HG03457 (cell line): ENCODE data around the gene DNAJC1.
"Not testable (repeated sequence)": the region's sequence is repeated elsewhere in the genome, so short reads cannot be mapped to it uniquely, and the experiment has no call there.

Experiments used
- ATAC-seq: cut with Tn5 transposase; IDR thresholded peaks from one replicate; pipeline ENCODE4 v1.9.1; 2021; ENCODE audit warnings: moderate number of reproducible peaks; ENCODE audit not compliant: unreplicated experiment

DNAJC1 gene

DNA sequence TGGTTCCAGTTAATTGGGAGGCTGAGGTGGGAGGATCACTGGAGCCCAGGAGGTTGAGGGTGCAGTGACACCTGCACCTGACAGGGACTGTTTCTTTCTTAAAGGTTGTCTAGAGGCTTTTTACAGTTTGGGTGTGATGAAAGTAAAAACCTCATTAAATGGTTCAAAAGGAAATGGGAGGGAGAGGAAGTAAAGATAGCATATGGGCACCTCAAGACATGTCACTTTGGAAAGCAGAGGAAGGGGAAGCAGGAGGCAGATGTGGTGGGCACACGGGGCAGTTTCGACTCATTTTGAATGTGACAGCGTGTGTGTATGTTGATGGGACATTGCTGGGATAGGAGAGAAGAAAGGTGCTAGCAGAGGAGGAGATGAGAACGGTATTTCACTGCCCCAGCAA is 266.4 kb downstream of the DNAJC1 start:
- ATAC-seq = no peak

DNA sequence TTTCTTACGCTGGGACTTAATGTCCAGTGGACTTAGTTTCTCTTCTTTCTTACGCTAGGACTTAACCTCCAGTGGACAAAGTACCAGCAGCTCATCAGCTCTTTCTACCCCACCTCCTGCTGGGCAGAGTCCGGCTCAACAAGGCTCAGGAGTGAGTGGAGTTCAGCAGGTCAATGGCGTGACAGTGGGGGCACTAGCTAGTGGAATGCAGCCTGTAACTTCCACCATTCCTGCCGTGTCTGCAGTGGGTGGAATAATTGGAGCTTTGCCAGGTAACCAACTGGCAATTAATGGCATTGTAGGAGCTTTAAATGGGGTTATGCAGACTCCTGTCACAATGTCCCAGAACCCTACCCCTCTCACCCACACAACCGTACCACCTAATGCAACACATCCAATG is 269.8 kb downstream of the DNAJC1 start:
- no peak for ATAC-seq

- no peak for ATAC-seq
Observed at GRCh38 chr10:21732067-21732772, 271.3 kb downstream of the DNAJC1 start.

- no peak for ATAC-seq
Observed at GRCh38 chr10:21728618-21729017, 274.9 kb downstream of the DNAJC1 start.

DNA sequence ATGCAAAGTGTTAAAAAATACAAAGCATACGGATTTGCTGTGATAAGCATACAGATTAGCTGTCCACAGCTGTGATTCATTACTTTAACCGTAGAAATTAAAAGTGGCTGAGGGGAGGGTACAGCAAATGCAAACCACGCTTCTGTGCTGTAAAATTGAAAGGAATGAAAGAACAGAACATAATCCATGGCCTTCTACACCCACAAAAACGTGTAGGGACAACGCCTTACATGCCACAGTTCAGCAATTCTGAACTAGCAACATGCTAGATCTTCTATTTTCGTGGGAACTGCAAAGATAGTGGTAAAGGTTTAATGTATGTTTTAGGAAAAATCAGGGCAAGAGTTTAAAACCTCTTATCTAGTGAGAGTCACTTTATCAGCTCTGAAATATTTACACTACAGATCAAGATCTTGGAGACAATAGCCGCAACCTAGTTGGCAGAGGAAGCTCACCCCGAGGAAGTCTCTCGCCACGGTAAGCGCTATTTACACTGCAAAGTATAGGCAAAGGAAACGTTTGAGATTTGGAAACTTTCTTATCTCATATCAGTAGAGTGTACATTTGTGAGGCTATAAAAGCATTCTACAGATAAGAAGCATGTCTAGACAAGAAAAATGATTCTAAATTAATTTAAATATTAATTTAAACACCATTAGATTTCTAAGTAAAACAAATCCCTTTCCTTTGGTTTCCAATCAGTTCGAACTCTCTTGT is 275.9 kb downstream of the DNAJC1 start:
- ATAC-seq = no peak

DNA sequence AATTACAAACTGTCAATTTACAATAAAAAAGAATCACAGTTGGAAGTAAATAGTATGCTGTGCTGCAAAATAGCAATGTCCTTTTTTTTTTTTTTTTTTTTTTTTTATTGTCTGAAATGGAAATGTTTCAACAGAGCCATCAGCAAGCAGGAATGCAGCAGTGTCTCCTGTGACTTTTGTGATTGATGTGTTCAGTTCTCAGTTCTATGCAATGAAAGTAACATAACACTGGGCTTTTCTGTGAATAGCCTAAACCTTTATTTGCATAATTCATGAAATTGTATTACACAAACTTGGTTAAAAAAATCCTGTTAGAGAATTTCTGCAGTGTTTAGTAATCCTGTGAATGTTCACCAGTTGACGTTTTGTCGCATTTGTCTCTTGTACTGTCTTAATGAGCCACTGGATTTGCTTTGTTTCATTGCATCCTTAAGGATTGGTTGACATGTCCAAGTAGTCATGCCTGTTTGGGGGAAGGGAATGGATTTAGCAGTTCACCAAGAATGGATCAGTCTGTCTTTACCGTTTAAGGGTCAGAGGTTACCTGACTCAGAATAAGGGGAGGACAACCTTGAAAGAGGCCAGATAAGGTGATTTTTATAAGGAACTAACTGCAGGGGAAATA is 276.8 kb downstream of the DNAJC1 start:
- ATAC-seq = no peak

GRCh38 chr10:21724687-21725367 is 278.7 kb downstream of the DNAJC1 start:
- ATAC-seq = peak; percentile 95

- no peak for ATAC-seq
Observed at GRCh38 chr10:21724020-21724589, 279.4 kb downstream of the DNAJC1 start.

- no peak for ATAC-seq
Observed at GRCh38 chr10:21722209-21722608, 281.3 kb downstream of the DNAJC1 start.

DNA sequence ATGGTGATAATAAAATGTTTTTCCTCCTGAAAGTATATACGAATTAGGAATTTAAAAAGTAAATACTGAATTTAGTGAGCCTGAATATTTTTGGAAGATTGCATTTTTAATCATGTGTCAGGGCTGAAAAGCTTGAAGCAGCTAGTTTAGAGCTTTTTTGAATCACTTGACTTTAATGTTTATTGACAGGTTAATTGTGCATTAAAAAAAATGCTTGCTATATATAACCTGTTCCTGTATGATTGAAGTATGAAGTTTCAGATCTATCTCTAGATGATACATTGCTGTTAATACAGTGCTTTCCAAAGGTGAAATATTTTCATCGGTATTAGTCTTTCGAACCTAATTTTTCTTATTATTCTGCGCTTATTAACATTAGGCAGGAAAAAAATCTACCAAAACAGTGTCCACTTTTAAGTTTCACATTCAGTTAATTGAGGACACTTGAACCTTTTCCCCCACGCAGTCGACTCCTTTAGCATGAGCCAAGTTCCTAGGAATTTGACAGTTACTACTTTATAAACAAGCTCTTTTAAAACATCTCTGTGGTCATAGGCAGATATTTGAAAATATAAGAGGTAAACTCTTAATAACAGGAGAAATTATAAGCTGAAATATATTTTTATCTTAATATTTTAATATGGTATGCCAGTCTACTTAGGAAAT is 282.4 kb downstream of the DNAJC1 start:
- ATAC-seq = no peak

- ATAC-seq = no peak
Observed at GRCh38 chr10:21720090-21720489, 283.4 kb downstream of the DNAJC1 start.

DNA sequence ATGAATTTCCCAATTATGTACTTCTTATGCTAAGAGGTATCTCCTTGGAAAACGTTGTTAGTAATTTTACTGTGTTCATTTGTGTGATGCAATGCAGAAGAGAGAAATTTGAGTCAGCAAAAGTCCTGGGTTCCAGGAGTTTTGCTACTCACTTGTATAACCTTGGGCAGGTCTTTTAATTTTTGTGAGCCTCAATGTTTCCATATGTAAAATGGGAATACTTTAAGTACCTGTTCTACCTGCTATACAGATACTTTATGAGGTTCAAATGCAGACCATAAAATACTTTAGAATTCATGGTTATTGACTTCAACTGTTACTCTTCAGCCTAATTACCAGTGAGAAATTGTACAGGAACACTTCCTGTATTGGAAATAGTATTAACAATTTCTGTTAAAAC is 284.0 kb downstream of the DNAJC1 start:
- no peak for ATAC-seq

DNA sequence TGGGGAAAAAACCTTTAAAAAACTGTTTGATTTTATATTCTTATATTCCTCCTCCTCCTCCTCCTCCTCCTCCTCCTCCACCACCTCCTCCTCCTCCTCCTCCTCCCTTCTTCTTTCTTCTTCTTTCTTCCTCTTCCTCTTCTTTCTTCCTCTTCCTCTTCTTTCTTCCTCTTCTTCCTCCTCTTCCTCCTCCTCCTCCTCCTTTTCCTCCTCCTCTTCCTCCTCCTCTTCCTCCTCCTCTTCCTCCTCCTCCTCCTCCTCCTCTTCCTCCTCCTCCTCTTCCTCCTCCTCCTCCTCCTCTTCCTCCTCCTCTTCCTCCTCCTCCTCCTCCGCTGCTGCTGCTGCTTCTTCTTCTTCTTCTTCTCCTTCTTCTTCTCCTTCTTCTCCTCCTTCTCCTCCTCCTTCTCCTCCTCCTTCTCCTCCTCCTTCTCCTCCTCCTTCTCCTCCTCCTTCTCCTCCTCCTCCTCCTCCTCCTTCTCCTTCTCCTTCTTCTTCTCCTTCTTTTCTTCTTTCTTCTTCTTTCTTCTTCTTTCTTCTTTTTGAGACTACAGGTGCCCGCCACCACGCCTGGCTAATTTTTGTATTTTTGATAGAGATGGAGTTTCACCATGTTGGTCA is 286.0 kb downstream of the DNAJC1 start:
- ATAC-seq = not testable (repeated sequence)

DNA sequence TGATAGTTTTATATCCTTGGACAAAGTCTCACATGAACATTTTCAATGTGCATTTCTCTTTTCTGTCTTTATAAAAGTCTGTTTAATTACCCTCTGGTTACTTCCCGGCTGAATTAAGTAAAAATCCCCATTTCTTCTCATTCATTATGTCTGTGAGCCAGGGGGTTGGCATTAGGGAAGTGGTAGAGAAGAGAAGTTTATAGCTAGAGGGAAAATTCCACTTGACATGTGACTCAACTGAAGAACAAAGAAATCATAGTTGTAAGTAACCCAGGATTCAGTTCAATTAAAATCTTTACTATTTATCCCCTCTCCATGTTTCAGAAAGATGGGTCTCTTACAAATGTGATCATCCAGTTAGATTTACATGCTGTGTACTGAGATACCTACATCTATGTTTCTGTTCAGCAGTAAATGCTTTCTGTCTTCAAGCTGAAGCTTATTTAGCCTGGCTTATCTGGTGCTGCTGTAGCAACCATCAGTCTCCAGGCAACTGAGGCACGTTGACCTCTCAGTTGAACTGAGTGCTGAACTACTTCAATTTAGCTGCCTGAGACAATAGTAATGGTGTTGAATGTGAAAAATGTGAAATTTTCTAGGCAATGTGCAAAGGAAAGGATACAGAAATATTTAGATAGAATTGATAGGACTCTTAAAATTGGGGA is 287.9 kb downstream of the DNAJC1 start:
- no peak for ATAC-seq

- ATAC-seq = no peak
Observed at GRCh38 chr10:21712975-21713374, 290.6 kb downstream of the DNAJC1 start.

DNA sequence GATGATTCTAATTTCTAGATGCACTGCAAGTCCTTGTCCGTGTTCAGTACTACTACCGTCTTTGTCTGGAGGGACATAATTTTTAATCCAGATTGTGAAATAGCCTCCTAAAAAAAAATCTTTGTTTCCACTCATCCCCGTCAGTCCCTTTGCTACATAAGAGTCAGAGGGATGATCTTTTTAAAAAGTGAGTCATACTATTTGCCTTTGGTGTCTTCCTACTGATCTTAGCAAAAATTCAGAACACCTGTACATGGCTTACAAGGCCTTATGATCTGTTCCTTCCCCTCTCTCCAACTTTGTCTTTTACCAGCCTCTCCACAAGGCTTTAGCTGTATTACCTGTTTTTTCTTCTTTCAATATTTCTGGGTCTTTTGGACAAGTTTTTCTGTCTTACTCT is 296.0 kb downstream of the DNAJC1 start:
- ATAC-seq = no peak
